ENCODE results near the gene GDAP2.

The GDAP2 gene, protein sequence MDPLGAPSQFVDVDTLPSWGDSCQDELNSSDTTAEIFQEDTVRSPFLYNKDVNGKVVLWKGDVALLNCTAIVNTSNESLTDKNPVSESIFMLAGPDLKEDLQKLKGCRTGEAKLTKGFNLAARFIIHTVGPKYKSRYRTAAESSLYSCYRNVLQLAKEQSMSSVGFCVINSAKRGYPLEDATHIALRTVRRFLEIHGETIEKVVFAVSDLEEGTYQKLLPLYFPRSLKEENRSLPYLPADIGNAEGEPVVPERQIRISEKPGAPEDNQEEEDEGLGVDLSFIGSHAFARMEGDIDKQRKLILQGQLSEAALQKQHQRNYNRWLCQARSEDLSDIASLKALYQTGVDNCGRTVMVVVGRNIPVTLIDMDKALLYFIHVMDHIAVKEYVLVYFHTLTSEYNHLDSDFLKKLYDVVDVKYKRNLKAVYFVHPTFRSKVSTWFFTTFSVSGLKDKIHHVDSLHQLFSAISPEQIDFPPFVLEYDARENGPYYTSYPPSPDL

DNA sequence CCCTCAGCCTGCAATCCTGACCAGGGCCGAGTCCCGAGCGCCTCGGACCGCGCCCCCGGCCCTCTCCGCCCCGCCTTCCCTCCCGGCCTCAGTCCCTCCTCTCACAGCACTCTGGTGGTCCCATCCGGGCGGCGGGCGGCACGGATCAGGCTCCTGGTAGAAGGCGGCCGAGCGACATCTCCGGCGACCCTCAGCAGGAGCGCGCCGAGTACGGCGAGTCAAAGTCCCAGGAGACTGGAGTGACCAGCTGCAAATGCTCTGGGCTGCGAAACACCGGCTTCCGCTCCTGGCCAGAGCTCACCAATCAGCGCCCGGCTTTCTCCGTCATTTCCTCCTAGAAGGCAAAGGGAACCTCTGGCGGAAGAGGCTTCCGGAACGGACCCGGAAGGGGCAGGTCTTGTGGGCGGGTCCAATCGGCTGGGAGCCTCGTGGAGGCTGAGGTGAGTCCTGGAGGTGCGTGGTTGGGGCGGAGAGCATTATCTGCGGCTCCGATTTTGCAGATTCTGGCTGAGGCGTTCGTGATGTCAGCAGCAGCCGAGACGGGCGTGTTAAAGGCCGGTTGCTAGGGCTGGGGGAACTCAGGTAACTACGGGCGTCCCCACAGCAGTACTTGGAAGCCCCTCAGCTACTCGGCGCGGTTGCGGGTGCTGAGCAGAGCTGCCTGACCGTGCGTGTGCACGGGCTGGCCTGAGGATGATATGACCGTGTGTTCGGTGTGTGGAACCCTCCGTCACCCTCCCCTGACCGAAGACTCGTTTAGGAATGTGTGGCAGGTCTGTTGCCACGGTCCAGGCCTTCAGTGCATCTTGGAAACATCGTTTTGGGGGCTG, at the start of gene GDAP2, which contains the start of gene WDR3:
Gene GDAP2 (minus strand): TSS at position 279 of the 830 bp plus-strand sequence. CDS start 9,264 bp downstream, outside the sequence.
Gene WDR3 (plus strand): TSS at position 397 of the 830 bp plus-strand sequence. CDS start 3,581 bp downstream, outside the sequence.
- TF ChIP-seq, protein P1, sequence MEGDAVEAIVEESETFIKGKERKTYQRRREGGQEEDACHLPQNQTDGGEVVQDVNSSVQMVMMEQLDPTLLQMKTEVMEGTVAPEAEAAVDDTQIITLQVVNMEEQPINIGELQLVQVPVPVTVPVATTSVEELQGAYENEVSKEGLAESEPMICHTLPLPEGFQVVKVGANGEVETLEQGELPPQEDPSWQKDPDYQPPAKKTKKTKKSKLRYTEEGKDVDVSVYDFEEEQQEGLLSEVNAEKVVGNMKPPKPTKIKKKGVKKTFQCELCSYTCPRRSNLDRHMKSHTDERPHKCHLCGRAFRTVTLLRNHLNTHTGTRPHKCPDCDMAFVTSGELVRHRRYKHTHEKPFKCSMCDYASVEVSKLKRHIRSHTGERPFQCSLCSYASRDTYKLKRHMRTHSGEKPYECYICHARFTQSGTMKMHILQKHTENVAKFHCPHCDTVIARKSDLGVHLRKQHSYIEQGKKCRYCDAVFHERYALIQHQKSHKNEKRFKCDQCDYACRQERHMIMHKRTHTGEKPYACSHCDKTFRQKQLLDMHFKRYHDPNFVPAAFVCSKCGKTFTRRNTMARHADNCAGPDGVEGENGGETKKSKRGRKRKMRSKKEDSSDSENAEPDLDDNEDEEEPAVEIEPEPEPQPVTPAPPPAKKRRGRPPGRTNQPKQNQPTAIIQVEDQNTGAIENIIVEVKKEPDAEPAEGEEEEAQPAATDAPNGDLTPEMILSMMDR (IDR thresholded peaks at IDR 0.05), result no peak

DNA sequence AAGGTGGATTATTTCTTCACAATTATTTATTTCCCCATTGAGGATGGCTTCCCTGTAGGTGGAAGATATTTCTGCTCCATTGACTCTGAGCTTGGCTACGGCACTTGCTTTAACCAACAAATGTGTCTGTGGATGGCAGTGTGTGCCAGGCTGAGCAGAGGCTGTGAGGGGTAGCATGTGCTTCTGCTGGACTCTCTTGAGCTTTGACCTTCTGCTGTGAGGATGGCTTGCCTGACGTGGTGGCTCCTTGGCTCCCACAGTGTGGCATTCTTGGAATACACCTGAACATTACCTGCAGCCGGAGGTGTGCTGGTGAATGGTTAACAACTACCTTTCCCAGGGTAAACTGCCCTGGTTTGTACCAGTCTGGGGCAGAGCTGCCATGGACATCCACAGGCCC, 47.0 kb upstream of the GDAP2 start:
- TF ChIP-seq, protein P1 (IDR thresholded peaks at IDR 0.05), result no peak

- TF ChIP-seq, protein P1 (IDR thresholded peaks at IDR 0.05), result no peak
Measured at GRCh38 chr1:117971777-117972176, 42.4 kb upstream of the GDAP2 start.

DNA sequence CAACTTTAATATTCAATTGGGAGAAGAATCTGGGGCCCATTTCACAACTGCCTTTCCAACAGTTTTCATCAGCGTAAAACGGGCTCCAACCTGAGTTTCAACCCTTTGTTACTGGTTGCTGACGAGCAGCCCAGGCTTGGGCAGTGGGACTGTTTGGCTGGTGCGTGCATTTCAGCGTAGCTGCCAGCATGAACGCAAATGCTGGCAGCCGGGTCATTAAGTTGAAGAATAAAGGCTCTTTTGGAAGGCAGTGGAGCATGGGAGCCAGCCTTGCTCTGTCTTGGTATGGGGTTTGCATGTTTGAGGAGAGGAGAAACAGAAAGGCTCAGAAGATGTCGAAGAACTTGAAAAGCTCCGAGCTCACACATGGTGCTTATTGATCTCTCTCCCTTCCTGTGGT, 40.8 kb upstream of the GDAP2 start:
- TF ChIP-seq, protein P1 (IDR thresholded peaks at IDR 0.05), result no peak

DNA sequence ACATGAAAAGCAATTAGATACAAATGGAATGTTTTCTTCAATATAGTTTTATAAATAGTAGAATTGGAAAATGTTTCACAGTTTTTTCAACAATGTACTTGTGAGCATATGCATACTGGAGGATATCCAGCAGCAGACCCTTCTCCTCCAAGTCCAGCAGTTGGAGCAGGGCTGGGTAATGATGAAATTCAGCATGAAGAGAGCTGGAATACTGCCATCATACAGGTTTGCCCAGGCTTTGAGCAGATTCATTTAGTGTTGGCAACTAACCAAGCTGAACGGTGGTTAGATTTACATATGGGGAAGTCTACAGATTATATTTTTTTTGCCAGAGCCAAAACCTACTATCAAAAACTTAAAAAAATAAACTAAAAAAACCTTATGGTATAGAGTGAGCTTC, 38.5 kb upstream of the GDAP2 start:
- TF ChIP-seq, protein P1 (IDR thresholded peaks at IDR 0.05), result no peak

DNA sequence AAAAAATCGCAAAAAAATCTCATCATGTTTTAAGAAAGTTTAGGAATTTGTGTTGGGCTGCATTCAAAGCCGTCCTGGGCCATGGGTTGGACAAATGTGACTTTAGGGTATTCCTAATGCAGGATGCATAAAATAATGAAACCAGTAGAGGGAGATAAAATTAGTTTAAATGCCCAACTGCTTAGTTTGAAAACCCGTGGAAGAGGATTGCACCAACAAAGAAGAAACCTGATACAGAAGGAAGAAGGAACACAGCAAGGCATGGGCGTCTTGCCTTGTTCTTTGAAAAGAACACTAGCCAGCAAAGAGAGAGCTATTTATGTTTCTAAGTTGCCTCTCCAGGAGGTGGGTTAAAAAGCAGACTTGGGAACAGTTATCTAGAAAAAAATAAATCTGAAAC, 38.1 kb upstream of the GDAP2 start:
- TF ChIP-seq, protein P1 (IDR thresholded peaks at IDR 0.05), result peak; percentile 47

- TF ChIP-seq, protein P1 (IDR thresholded peaks at IDR 0.05), result no peak
Measured at GRCh38 chr1:117964290-117965038, 35.0 kb upstream of the GDAP2 start.

Measured in LNCAP (cell line).